ENCODE measurements around the gene SF3B2.

DNA sequence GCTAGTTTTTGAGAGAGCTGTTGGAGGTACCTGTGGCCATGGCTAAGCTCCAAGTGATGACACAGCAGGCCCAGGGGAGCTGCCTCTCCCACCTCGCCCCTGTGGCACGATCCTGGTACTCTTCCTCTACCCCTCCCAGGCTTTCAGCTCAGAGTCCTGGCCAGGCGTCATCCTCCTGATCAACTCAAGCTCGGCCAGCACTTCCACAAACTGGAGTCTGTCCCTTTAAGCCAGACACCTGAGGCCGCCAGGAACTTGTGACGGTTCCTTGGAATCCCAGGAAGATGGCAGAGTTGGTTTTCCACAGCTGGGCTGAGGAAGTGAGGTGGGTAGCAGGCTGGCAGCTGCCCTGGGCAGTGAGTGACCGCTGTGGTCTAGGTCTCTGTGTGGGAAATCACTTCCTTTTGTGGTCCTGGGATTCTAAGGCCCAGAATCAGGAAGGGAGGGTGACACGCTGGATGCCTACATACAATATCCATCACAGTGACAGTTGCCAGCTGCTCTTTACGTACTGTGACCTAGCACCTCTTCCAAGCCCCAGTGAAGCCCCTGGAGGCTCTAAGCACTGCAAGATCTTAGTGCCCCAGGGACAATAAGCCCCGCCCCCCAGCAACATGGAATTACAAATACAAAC is 43.6 kb upstream of the SF3B2 start:
- no peak for TF ChIP-seq TAF1 (IDR thresholded peaks at IDR 0.05; ENCODE audit: borderline replicate concordance, insufficient read depth, low read length)
- no peak for TF ChIP-seq POLR2AphosphoS5 (IDR thresholded peaks at IDR 0.05; ENCODE audit: low read depth, low read length)
- TF ChIP-seq SIN3A (IDR thresholded peaks at IDR 0.05; ENCODE audit: borderline replicate concordance, insufficient read depth, low read length): no peak
- TF ChIP-seq, protein P1, sequence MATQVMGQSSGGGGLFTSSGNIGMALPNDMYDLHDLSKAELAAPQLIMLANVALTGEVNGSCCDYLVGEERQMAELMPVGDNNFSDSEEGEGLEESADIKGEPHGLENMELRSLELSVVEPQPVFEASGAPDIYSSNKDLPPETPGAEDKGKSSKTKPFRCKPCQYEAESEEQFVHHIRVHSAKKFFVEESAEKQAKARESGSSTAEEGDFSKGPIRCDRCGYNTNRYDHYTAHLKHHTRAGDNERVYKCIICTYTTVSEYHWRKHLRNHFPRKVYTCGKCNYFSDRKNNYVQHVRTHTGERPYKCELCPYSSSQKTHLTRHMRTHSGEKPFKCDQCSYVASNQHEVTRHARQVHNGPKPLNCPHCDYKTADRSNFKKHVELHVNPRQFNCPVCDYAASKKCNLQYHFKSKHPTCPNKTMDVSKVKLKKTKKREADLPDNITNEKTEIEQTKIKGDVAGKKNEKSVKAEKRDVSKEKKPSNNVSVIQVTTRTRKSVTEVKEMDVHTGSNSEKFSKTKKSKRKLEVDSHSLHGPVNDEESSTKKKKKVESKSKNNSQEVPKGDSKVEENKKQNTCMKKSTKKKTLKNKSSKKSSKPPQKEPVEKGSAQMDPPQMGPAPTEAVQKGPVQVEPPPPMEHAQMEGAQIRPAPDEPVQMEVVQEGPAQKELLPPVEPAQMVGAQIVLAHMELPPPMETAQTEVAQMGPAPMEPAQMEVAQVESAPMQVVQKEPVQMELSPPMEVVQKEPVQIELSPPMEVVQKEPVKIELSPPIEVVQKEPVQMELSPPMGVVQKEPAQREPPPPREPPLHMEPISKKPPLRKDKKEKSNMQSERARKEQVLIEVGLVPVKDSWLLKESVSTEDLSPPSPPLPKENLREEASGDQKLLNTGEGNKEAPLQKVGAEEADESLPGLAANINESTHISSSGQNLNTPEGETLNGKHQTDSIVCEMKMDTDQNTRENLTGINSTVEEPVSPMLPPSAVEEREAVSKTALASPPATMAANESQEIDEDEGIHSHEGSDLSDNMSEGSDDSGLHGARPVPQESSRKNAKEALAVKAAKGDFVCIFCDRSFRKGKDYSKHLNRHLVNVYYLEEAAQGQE (IDR thresholded peaks at IDR 0.05; ENCODE audit: insufficient read depth in 1 of 2, low read depth in 2 of 2, low read length in 2 of 2): no peak

All from PFSK-1 (cell line).